Neuronal stem cell (in vitro differentiated cells): ENCODE data around the gene SAXO1.

Experiments used
- DNase-seq: peaks from one replicate; pipeline ENCODE4 v3.0.0-alpha.2; 2013; ENCODE audit warnings: low spot score
- H2AFZ ChIP-seq: one replicate; pipeline ENCODE4 v1.6.1; 2013; ENCODE audit warnings: mild to moderate bottlenecking, low read length, inconsistent platforms
- H2AK5ac ChIP-seq: 2 replicates; pipeline ENCODE4 v1.6.1; 2013; ENCODE audit warnings: low read depth, mild to moderate bottlenecking, inconsistent platforms, low read length, moderate library complexity, mixed read lengths
- H2BK120ac ChIP-seq: 2 replicates; pipeline ENCODE4 v1.6.1; 2013; ENCODE audit warnings: low read depth, mild to moderate bottlenecking, inconsistent platforms, low read length, moderate library complexity, mixed read lengths
- H2BK12ac ChIP-seq: one replicate; pipeline ENCODE4 v1.6.1; 2013; ENCODE audit warnings: low read length, inconsistent platforms
- H2BK15ac ChIP-seq: 2 replicates; pipeline ENCODE4 v1.6.1; 2013; ENCODE audit warnings: mild to moderate bottlenecking, low read length, inconsistent platforms, mixed read lengths
- H2BK5ac ChIP-seq: one replicate; pipeline ENCODE4 v1.6.1; 2013; ENCODE audit warnings: inconsistent platforms, mild to moderate bottlenecking, low read length, moderate library complexity
- H3K14ac ChIP-seq: one replicate; pipeline ENCODE4 v1.6.1; 2013; ENCODE audit warnings: low read length, inconsistent platforms
- H3K18ac ChIP-seq: 2 replicates; pipeline ENCODE4 v1.6.1; 2013; ENCODE audit warnings: low read length, inconsistent platforms
- H3K23ac ChIP-seq: 2 replicates; pipeline ENCODE4 v1.6.1; 2013; ENCODE audit warnings: low read depth, mild to moderate bottlenecking, mixed read lengths, low read length, inconsistent platforms; ENCODE audit not compliant: poor library complexity
- H3K27ac ChIP-seq: replicated peaks from 3 replicates; pipeline ENCODE4 v1.5.1; 2013; ENCODE audit warnings: low read length, inconsistent platforms
- H3K27me3 ChIP-seq, 3 experiments: 2 replicates each; pipeline ENCODE4 v1.6.1; 2013; ENCODE audit warnings: low read length in 3 of 3, mild to moderate bottlenecking in 2 of 3, inconsistent platforms in 1 of 3, low read depth in 1 of 3, mixed read lengths in 1 of 3, moderate library complexity in 1 of 3; ENCODE audit not compliant: control insufficient read depth in 3 of 3, insufficient read depth in 3 of 3
- H3K36me3 ChIP-seq, 2 donors: replicated peaks in 1 of 2; 2 replicates each; pipeline ENCODE4 v1.6.1; 2013; ENCODE audit warnings: low read length in 2 of 2; ENCODE audit not compliant: control insufficient read depth in 2 of 2, insufficient read depth in 2 of 2
- H3K4ac ChIP-seq: 2 replicates; pipeline ENCODE4 v1.6.1; 2013; ENCODE audit warnings: inconsistent platforms, mild to moderate bottlenecking, low read length, moderate library complexity
- H3K4me1 ChIP-seq, 2 donors: 1 replicate in 1 of 2; 2 replicates in 1 of 2; pipeline ENCODE4 v1.6.1; 2013; ENCODE audit warnings: low read length in 2 of 2, low read depth in 1 of 2; ENCODE audit not compliant: control insufficient read depth in 2 of 2, insufficient read depth in 1 of 2
- H3K4me2 ChIP-seq: one replicate; pipeline ENCODE4 v1.6.1; 2013; ENCODE audit warnings: mild to moderate bottlenecking, low read length, inconsistent platforms; ENCODE audit not compliant: insufficient read depth, poor library complexity, severe bottlenecking
- H3K4me3 ChIP-seq, 2 donors: 2 replicates each; pipeline ENCODE4 v1.5.1; 2013; ENCODE audit warnings: low read length in 2 of 2, mild to moderate bottlenecking in 2 of 2, inconsistent platforms in 1 of 2, moderate library complexity in 1 of 2
- H3K79me1 ChIP-seq: one replicate; pipeline ENCODE4 v1.6.1; 2013; ENCODE audit warnings: low read depth, mild to moderate bottlenecking, inconsistent platforms, low read length, moderate library complexity
- H3K9ac ChIP-seq: one replicate; pipeline ENCODE4 v1.6.1; 2013; ENCODE audit warnings: mild to moderate bottlenecking, low read depth, low read length, inconsistent platforms; ENCODE audit not compliant: poor library complexity
- H3K9me3 ChIP-seq, 2 donors: replicated peaks in 1 of 2; 2 replicates each; pipeline versions ENCODE3 to v1.6.1; 2013; ENCODE audit warnings: low read length in 2 of 2, mild to moderate bottlenecking in 2 of 2, inconsistent platforms in 1 of 2, low read depth in 1 of 2, mixed read lengths in 1 of 2, moderate library complexity in 1 of 2; ENCODE audit not compliant: control insufficient read depth in 2 of 2, insufficient read depth in 1 of 2
- H4K8ac ChIP-seq: one replicate; pipeline ENCODE4 v1.6.1; 2013; ENCODE audit warnings: low read depth, mild to moderate bottlenecking, inconsistent platforms, low read length, moderate library complexity
- H4K91ac ChIP-seq: one replicate; pipeline ENCODE4 v1.6.1; 2013; ENCODE audit warnings: low read length, low read depth, mild to moderate bottlenecking, inconsistent platforms; ENCODE audit not compliant: poor library complexity
- WGBS, 2 donors: extraction: QIAGEN DNeasy Blood & Tissue Kit; methylation state at CpG; one replicate each; pipeline ENCODE4 v1.1.7; 2013; ENCODE audit warnings: missing lambda C conversion rate in 2 of 2, mixed read lengths in 1 of 2; ENCODE audit not compliant: insufficient read length in 2 of 2, insufficient replicate concordance in 1 of 2; ENCODE audit errors: extremely low coverage in 2 of 2; 5-methylcytosine and 5-hydroxymethylcytosine counted together

The SAXO1 gene

GRCh38 chr9:18888290-18888689 is 144.7 kb downstream of the SAXO1 start:
- no peak overlapping the region for H3K4me2 ChIP-seq
- no peak overlapping the region for H2BK120ac ChIP-seq
- no peak overlapping the region for H2AK5ac ChIP-seq
- H3K79me1 ChIP-seq, result no peaks in the 10 kb centered on the region
- H3K23ac ChIP-seq, result no peak overlapping the region
- no peaks in the 10 kb centered on the region for H3K4me1 ChIP-seq
- no peak overlapping the region for H2AFZ ChIP-seq
- H3K9ac ChIP-seq, result no peak overlapping the region
- no peak overlapping the region for H3K4me3 ChIP-seq
- no CpG with 5 or more reads among the region's 1 CpG for WGBS, 2 donors
- H2BK15ac ChIP-seq, result no peak overlapping the region
- H3K27ac ChIP-seq, result no peak overlapping the region
- no peak overlapping the region for H4K8ac ChIP-seq
- H3K36me3 ChIP-seq, result no peaks in the 10 kb centered on the region
- peaks cover 0 to 1% of the 10 kb centered on the region in 2 donors for H3K9me3 ChIP-seq
- H2BK5ac ChIP-seq, result no peak overlapping the region
- no peak for DNase-seq
- H3K4ac ChIP-seq, result no peak overlapping the region
- H3K14ac ChIP-seq, result no peak overlapping the region
- H4K91ac ChIP-seq, result no peak overlapping the region
- H2BK12ac ChIP-seq, result no peak overlapping the region
- no peak overlapping the region for H3K18ac ChIP-seq
- no peaks in the 10 kb centered on the region for H3K27me3 ChIP-seq

GRCh38 chr9:18887546-18887945 is 145.5 kb downstream of the SAXO1 start:
- Histone ChIP-seq H3K4ac (no peak overlapping the region), H3K23ac (no peak overlapping the region), H2BK12ac (no peak overlapping the region), H3K27me3 (no peaks in the 10 kb centered on the region), H2AFZ (no peak overlapping the region), H3K36me3 (no peaks in the 10 kb centered on the region), H3K4me3 (no peak overlapping the region), H2BK120ac (no peak overlapping the region), H2AK5ac (no peak overlapping the region), H3K4me1 (no peaks in the 10 kb centered on the region), H3K14ac (no peak overlapping the region), H3K9me3 (peaks cover 0 to 3% of the 10 kb centered on the region in 2 donors), H3K27ac (no peak overlapping the region), H2BK5ac (no peak overlapping the region), H4K91ac (no peak overlapping the region), H3K18ac (no peak overlapping the region), H3K4me2 (no peak overlapping the region), H3K9ac (peak overlapping the region; percentile 7), H2BK15ac (no peak overlapping the region), H3K79me1 (no peaks in the 10 kb centered on the region), H4K8ac (no peak overlapping the region)
- no CpG with 5 or more reads among the region's 1 CpG for WGBS, 2 donors
- no peak for DNase-seq

- Histone ChIP-seq H2BK15ac (no peak overlapping the region), H3K4me1 (no peaks in the 10 kb centered on the region), H3K14ac (no peak overlapping the region), H3K4me2 (no peak overlapping the region), H4K91ac (no peak overlapping the region), H3K27me3 (no peaks in the 10 kb centered on the region), H2AFZ (no peak overlapping the region), H3K18ac (no peak overlapping the region), H2BK120ac (no peak overlapping the region), H3K23ac (no peak overlapping the region), H3K9ac (no peak overlapping the region), H2BK5ac (no peak overlapping the region), H3K36me3 (no peaks in the 10 kb centered on the region), H3K79me1 (no peaks in the 10 kb centered on the region), H2AK5ac (no peak overlapping the region), H3K27ac (no peak overlapping the region), H3K4me3 (no peak overlapping the region), H3K9me3 (peaks cover 0 to 5% of the 10 kb centered on the region in 2 donors), H3K4ac (no peak overlapping the region), H4K8ac (no peak overlapping the region), H2BK12ac (no peak overlapping the region)
- WGBS, 2 donors, result no CpG with 5 or more reads among the region's 2 CpGs
- no peak for DNase-seq
These were observed 151.3 kb downstream of the SAXO1 start for GRCh38 chr9:18881758-18882157.

- no peak overlapping the region for H3K18ac ChIP-seq
- H3K23ac ChIP-seq, result no peak overlapping the region
- no peaks in the 10 kb centered on the region for H3K36me3 ChIP-seq
- no peak overlapping the region for H3K9ac ChIP-seq
- no peak for DNase-seq
- no peak overlapping the region for H4K91ac ChIP-seq
- no peak overlapping the region for H4K8ac ChIP-seq
- H3K4me1 ChIP-seq, result no peaks in the 10 kb centered on the region
- no peak overlapping the region for H3K4ac ChIP-seq
- H3K27ac ChIP-seq, result no peak overlapping the region
- no peak overlapping the region for H2BK5ac ChIP-seq
- no peak overlapping the region for H2AFZ ChIP-seq
- no peak overlapping the region for H2AK5ac ChIP-seq
- H3K14ac ChIP-seq, result no peak overlapping the region
- no peak overlapping the region for H3K4me3 ChIP-seq
- H3K4me2 ChIP-seq, result no peak overlapping the region
- no peak overlapping the region for H2BK15ac ChIP-seq
- WGBS, 2 donors, result no CpG with 5 or more reads among the region's 3 CpGs
- H2BK120ac ChIP-seq, result no peak overlapping the region
- no peaks in the 10 kb centered on the region for H3K79me1 ChIP-seq
- H3K27me3 ChIP-seq, result no peaks in the 10 kb centered on the region
- H2BK12ac ChIP-seq, result no peak overlapping the region
- peaks cover 0 to 2% of the 10 kb centered on the region in 2 donors for H3K9me3 ChIP-seq
These were observed 155.0 kb downstream of the SAXO1 start for GRCh38 chr9:18877984-18878383.
